T-helper 17 cell (primary cell): ENCODE results near the gene MBP. TPM values are rescaled to one million over a fixed set of nuclear protein-coding genes. Genes with fewer than 3 reads are reported as not detected.

ENCODE experiments used
- ATAC-seq: fragments of 150-1000 bp; cut with Tn5 transposase; 2 replicates; pipeline ENCODE4 v1.10.0; 2021; ENCODE audit warnings: mild to moderate bottlenecking, moderate library complexity
- DNase-seq, 3 donors: peaks; one replicate each; pipeline versions ENCODE4 v3.0.0 to v3.0.0-alpha.2; 2020 to 2021
- H3K9me3 ChIP-seq: one replicate; pipeline ENCODE4 v1.7.0; 2013; ENCODE audit warnings: low read length, mild to moderate bottlenecking; ENCODE audit not compliant: control insufficient read depth, poor library complexity, severe bottlenecking
- H3K27ac Mint-ChIP-seq: one replicate; pipeline ENCODE4 v1.8.0; 2022; ENCODE audit warnings: mild to moderate bottlenecking, moderate library complexity, mixed read lengths
- H3K27me3 Mint-ChIP-seq: one replicate; pipeline ENCODE4 v1.8.0; 2022; ENCODE audit warnings: mixed read lengths
- H3K36me3 Mint-ChIP-seq: one replicate; pipeline ENCODE4 v1.8.0; 2022; ENCODE audit warnings: low read depth, mixed read lengths
- H3K4me1 Mint-ChIP-seq: one replicate; pipeline ENCODE4 v1.8.0; 2022; ENCODE audit warnings: mild to moderate bottlenecking, mixed read lengths
- H3K4me3 Mint-ChIP-seq: one replicate; pipeline ENCODE4 v1.8.0; 2022; ENCODE audit warnings: mild to moderate bottlenecking, moderate library complexity, mixed read lengths
- total RNA-seq, 4 donors: library from RNA in 2 of 4; stranded (reverse) in 2 of 4; gene quantifications; one replicate each; pipeline ENCODE4 v1.2.3 and lab custom pipeline; 2022 to 2026

The MBP gene
- total RNA-seq, 2 donors from 2014 or later: 97.7 to 127 TPM

GRCh38 chr18:77145364-77145901, 12.8 kb upstream of the MBP start:
- Mint-ChIP-seq H3K4me1 (peaks cover 25% of the 10 kb centered on the region), H3K27me3 (no peaks in the 10 kb centered on the region), H3K27ac (peak overlapping the region; percentile 19), H3K36me3 (peaks cover 5% of the 10 kb centered on the region), H3K4me3 (no peak overlapping the region)
- ATAC-seq (no peak), DNase-seq (no peak)
- H3K9me3 ChIP-seq: no peaks in the 10 kb centered on the region

GRCh38 chr18:77144451-77145118, 12.0 kb upstream of the MBP start:
- Mint-ChIP-seq H3K27me3 (no peaks in the 10 kb centered on the region), H3K4me1 (peaks cover 33% of the 10 kb centered on the region), H3K27ac (peak overlapping the region; percentile 22), H3K4me3 (no peak overlapping the region), H3K36me3 (peaks cover 5% of the 10 kb centered on the region)
- H3K9me3 ChIP-seq: no peaks in the 10 kb centered on the region
- DNase-seq (no peak), ATAC-seq (peak; percentile 44)

DNA sequence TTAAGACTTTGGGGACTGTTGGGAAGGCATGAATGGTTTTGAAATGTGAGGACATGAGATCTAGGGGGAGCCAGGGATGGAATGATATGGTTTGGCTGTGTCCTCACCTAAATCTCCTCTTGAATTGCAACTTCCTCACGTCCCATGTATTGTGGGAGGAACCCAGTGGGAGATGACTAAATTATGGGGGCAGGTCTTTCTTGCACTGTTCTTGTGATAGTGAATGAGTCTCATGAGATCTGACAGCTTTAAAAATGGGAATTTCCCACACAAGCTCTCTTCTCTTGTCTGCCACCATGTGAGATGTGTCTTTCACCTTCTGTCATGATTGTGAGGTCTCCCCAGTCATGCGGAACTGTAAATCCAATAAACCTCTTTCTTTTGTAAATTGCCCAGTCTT, 11.5 kb upstream of the MBP start:
- Mint-ChIP-seq H3K27me3 (no peaks in the 10 kb centered on the region), H3K4me1 (peaks cover 35% of the 10 kb centered on the region), H3K4me3 (no peak overlapping the region), H3K27ac (peak overlapping the region; percentile 22), H3K36me3 (peaks cover 5% of the 10 kb centered on the region)
- no peaks in the 10 kb centered on the region for H3K9me3 ChIP-seq
- no peak for ATAC-seq
- no peak for DNase-seq

GRCh38 chr18:77143196-77143595, 10.6 kb upstream of the MBP start:
- H3K9me3 ChIP-seq: no peaks in the 10 kb centered on the region
- H3K36me3 Mint-ChIP-seq: peaks cover 5% of the 10 kb centered on the region
- DNase-seq (no peak), ATAC-seq (no peak)
- H3K27me3 Mint-ChIP-seq: no peaks in the 10 kb centered on the region
- no peak overlapping the region for H3K27ac Mint-ChIP-seq
- H3K4me1 Mint-ChIP-seq: peaks cover 35% of the 10 kb centered on the region
- H3K4me3 Mint-ChIP-seq: no peak overlapping the region

GRCh38 chr18:77141401-77142118, 9.0 kb upstream of the MBP start:
- DNase-seq (no peak), ATAC-seq (no peak)
- H3K4me3 Mint-ChIP-seq: peak overlapping the region; percentile 33
- H3K36me3 Mint-ChIP-seq: peaks cover 5% of the 10 kb centered on the region
- H3K27ac Mint-ChIP-seq: peak overlapping the region; percentile 93
- H3K27me3 Mint-ChIP-seq: no peaks in the 10 kb centered on the region
- no peaks in the 10 kb centered on the region for H3K9me3 ChIP-seq
- peaks cover 28% of the 10 kb centered on the region for H3K4me1 Mint-ChIP-seq

DNA sequence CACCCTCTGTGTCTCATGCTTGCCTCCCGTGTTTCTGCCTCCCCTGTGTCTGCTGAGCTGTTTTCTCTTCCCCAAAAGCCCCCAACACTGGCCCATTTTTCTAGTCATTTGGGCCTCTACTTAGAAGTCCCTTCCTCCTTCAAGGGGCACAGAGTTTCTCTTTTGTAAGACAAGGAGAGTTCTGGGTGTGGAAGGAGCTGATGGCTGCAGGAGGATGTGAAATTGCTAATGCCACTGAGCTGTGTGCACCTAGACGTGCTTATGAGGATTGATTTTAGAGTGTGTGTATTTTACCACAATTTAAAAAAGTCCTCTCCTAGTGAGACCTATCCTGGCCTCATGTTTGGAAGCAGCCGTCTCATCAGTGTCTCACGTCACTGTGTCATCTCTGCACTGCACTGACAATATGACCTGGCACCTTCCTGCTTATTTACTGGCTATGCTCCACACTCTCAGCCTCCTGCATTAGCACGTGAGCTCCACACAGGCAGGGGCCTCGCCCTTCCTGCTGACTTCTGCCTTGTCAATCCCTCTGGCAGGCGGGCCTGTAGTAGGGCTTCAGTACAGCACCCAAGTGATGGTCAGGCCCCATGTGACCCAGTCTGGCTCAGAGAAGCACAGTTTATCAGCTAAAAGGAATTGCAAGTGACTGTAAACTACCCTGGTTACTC, 8.0 kb upstream of the MBP start:
- peak in 1 of 3 donors; percentile 16 for DNase-seq
- peak; percentile 88 for ATAC-seq
- Mint-ChIP-seq H3K27ac (peak overlapping the region; percentile 93), H3K4me1 (peaks cover 28% of the 10 kb centered on the region), H3K36me3 (peaks cover 5% of the 10 kb centered on the region), H3K4me3 (peak overlapping the region; percentile 51), H3K27me3 (no peaks in the 10 kb centered on the region)
- no peaks in the 10 kb centered on the region for H3K9me3 ChIP-seq

DNA sequence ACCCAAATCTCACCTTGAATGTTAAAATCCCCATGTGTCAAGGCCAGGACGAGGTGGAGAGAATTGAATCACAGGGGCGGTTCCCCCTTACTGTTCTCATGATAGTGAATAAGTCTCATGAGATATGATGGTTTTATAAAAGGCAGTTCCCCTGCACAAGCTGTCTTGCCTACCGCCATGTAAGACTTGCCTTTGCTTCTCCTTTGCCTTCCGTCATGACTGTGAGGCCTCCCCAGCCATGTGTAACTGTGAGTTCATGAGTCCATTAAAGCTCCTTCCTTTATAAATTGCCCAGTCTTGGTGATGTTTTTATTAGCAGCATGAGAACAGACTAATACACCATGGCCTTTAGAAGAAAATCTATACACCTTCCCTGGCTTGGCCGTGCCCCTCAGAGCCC, 7.4 kb upstream of the MBP start:
- ATAC-seq (no peak), DNase-seq (no peak)
- no peaks in the 10 kb centered on the region for H3K9me3 ChIP-seq
- Mint-ChIP-seq H3K4me3 (peak overlapping the region; percentile 51), H3K27me3 (no peaks in the 10 kb centered on the region), H3K4me1 (peaks cover 28% of the 10 kb centered on the region), H3K36me3 (peaks cover 5% of the 10 kb centered on the region), H3K27ac (peak overlapping the region; percentile 93)

DNA sequence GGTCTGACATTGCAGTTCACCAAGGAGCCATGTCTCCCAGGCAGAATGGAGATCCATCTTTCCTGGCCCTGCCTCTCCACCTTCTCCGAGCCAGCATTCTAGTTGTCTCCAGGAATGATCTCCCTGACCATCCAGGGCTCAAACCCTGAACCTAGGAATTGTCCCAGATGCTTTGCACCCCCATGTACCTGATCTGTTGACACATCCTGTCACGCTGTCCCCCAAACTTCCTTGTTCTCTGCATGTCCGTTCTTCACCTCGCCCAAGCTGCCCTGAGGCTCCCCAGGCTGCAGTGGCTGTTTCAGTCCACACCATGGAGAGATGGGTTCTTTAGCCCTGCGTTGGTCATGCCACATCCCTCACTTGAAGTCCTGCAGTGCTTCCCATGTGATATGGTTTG, 7.0 kb upstream of the MBP start:
- peaks cover 5% of the 10 kb centered on the region for H3K36me3 Mint-ChIP-seq
- no peak overlapping the region for H3K4me3 Mint-ChIP-seq
- H3K27ac Mint-ChIP-seq: peak overlapping the region; percentile 93
- H3K27me3 Mint-ChIP-seq: no peaks in the 10 kb centered on the region
- H3K4me1 Mint-ChIP-seq: peaks cover 26% of the 10 kb centered on the region
- H3K9me3 ChIP-seq: no peaks in the 10 kb centered on the region
- DNase-seq (no peak), ATAC-seq (no peak)

DNA sequence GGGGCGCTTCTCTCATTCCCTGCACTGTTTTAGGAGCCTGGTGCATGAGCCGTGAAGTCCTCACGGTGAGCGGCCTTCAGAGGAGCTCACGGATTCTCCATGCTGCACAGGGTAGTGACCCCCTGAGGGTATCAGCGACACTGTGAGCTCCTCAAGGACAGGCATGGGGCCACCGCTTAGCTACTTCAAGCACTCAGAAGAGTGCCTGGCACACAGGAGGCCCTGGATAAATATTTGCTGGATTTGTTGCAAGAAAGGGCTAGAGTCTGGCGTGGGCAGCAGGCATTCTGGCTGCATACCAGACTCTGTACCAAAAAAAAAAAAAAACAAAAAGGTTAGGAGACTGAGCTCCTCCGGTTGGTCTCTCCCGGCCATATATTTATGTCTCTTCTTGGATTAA, 5.7 kb upstream of the MBP start:
- Mint-ChIP-seq H3K27ac (no peak overlapping the region), H3K4me3 (no peak overlapping the region), H3K36me3 (peaks cover 3% of the 10 kb centered on the region), H3K4me1 (peaks cover 34% of the 10 kb centered on the region), H3K27me3 (no peaks in the 10 kb centered on the region)
- DNase-seq (no peak), ATAC-seq (no peak)
- H3K9me3 ChIP-seq: no peaks in the 10 kb centered on the region

- Mint-ChIP-seq H3K27me3 (no peaks in the 10 kb centered on the region), H3K4me1 (peaks cover 34% of the 10 kb centered on the region), H3K27ac (no peak overlapping the region), H3K4me3 (no peak overlapping the region), H3K36me3 (peaks cover 3% of the 10 kb centered on the region)
- DNase-seq (no peak), ATAC-seq (no peak)
- no peaks in the 10 kb centered on the region for H3K9me3 ChIP-seq
Observed at GRCh38 chr18:77137851-77138250, 5.3 kb upstream of the MBP start.

DNA sequence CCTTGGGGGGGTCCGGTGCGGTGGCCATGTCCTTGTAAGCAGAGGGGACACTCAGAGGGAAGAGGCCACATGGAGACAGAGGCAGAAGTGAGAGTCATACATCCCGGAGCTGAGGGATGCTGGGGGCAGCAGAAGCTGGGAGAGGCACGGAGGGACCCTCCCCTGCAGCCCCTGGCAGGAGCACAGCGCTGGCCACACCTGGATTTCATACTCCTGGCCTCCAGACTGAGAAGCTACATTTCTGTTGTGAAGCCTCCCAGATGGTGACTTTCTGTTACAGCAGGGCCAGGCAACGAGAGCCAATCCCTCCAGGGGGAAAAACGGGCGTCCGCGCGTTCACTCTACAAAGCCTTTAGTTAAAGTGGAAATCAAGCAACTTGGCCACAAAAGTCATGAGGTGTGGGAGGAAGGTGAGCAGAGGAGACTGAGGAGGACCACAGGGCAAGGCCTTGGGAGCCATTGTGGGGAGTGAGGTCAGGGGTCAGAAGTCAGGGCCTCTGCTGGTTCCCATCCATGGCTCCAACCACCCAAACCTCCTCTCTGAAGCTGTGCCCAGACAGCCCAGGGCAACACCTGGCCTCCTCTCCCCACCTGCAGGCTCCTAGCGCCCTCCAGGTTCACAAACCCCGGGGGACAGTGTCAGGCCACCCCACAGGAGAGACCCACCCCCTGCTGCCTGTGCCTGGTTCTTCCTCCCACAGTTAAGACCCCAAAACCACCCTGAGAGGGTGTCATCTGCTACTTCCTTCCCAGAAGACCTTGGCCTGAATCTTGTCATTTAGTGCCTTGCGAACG, 4.5 kb upstream of the MBP start:
- no peak for DNase-seq
- no peaks in the 10 kb centered on the region for H3K36me3 Mint-ChIP-seq
- peaks cover 34% of the 10 kb centered on the region for H3K4me1 Mint-ChIP-seq
- no peak overlapping the region for H3K27ac Mint-ChIP-seq
- no peaks in the 10 kb centered on the region for H3K9me3 ChIP-seq
- ATAC-seq: no peak
- no peak overlapping the region for H3K4me3 Mint-ChIP-seq
- H3K27me3 Mint-ChIP-seq: no peaks in the 10 kb centered on the region

DNA sequence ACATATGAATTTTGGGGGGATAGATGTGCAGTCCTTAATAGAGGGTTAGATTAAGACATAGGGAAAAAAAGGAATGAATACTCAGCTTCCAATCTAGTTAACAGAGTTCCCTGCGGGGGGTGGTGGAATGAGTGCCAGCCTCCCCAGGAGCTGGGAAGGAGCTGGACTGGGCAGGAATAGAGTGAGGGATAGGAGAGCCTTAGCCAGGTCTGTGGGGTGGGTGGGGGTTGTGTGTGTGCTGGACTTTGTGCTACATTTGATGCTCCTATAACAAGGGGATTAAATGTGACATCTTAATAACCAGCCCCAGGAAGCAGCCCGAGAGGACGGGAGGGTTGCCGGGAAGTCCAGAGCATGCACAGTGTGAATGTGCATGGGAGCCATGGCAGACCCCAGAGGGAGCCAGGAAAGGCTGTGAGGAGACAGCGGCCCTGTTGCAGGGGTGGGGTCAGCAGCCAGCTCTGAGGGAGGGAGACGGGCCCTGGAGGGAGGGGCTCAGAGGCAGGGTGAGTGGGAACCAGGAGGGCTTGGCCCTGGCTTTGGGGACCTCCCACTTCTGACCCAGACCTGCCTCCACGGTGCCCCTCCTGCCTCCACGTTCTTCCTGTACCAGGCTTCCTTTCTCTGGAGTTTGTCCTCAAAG, 3.6 kb upstream of the MBP start:
- Mint-ChIP-seq H3K36me3 (no peaks in the 10 kb centered on the region), H3K27me3 (no peaks in the 10 kb centered on the region), H3K4me1 (peaks cover 30% of the 10 kb centered on the region), H3K4me3 (no peak overlapping the region), H3K27ac (peak overlapping the region; percentile 24)
- no peaks in the 10 kb centered on the region for H3K9me3 ChIP-seq
- ATAC-seq (no peak), DNase-seq (no peak)
